RWPE2 (cell line): ENCODE measurements around the gene SMARCA4.

Experiments used
- ATAC-seq: fragments of 200-7000 bp; cut with Tn5 transposase; 3 replicates; pipeline ENCODE4 v1.9.1; 2021; ENCODE audit warnings: low read depth
- DNase-seq: peaks from one replicate; pipeline ENCODE4 v3.0.0-alpha.2; 2020; ENCODE audit warnings: low spot score
- H3K27ac ChIP-seq: fragments of 450-650 bp; 2 replicates; pipeline ENCODE4 v1.5.1; 2017; ENCODE audit warnings: mild to moderate bottlenecking; ENCODE audit not compliant: poor library complexity, severe bottlenecking
- H3K27me3 ChIP-seq: fragments of 250-450 bp; sonication (Bioruptor Pico); 2 replicates; pipeline ENCODE4 v1.5.1; 2021; ENCODE audit warnings: mild to moderate bottlenecking, moderate library complexity; ENCODE audit not compliant: insufficient read depth, poor library complexity, severe bottlenecking
- H3K36me3 ChIP-seq: fragments of 250-450 bp; sonication (Bioruptor Pico); 2 replicates; pipeline ENCODE4 v1.5.1; 2020; ENCODE audit warnings: low read depth, mild to moderate bottlenecking, moderate library complexity
- H3K4me1 ChIP-seq: fragments of 250-450 bp; sonication (Bioruptor Pico); 2 replicates; pipeline ENCODE4 v1.5.1; 2021; ENCODE audit warnings: mild to moderate bottlenecking, moderate library complexity; ENCODE audit not compliant: insufficient read depth, poor library complexity, severe bottlenecking
- H3K4me3 ChIP-seq: fragments of 250-450 bp; sonication (Bioruptor Pico); 2 replicates; pipeline ENCODE4 v1.5.1; 2021; ENCODE audit warnings: mild to moderate bottlenecking, moderate library complexity; ENCODE audit not compliant: severe bottlenecking
- H3K9me3 ChIP-seq: fragments of 250-450 bp; sonication (Bioruptor Pico); 2 replicates; pipeline ENCODE4 v1.5.1; 2021; ENCODE audit warnings: mild to moderate bottlenecking, moderate library complexity; ENCODE audit not compliant: severe bottlenecking
- TF ChIP-seq, protein P1 (sequence below): fragments of 450-650 bp; IDR thresholded peaks from one replicate; pipeline ENCODE4 v1.5.1; 2017; ENCODE audit warnings: mild to moderate bottlenecking, moderate library complexity; ENCODE audit not compliant: poor library complexity, severe bottlenecking

The SMARCA4 gene

GRCh38 chr19:11105014-11105636, 144.3 kb downstream of the SMARCA4 start:
- H3K36me3 ChIP-seq: peaks cover 100% of the 10 kb centered on the region

GRCh38 chr19:11106477-11106876, 145.6 kb downstream of the SMARCA4 start:
- no peak overlapping the region for H3K27ac ChIP-seq
- TF ChIP-seq, protein P1, sequence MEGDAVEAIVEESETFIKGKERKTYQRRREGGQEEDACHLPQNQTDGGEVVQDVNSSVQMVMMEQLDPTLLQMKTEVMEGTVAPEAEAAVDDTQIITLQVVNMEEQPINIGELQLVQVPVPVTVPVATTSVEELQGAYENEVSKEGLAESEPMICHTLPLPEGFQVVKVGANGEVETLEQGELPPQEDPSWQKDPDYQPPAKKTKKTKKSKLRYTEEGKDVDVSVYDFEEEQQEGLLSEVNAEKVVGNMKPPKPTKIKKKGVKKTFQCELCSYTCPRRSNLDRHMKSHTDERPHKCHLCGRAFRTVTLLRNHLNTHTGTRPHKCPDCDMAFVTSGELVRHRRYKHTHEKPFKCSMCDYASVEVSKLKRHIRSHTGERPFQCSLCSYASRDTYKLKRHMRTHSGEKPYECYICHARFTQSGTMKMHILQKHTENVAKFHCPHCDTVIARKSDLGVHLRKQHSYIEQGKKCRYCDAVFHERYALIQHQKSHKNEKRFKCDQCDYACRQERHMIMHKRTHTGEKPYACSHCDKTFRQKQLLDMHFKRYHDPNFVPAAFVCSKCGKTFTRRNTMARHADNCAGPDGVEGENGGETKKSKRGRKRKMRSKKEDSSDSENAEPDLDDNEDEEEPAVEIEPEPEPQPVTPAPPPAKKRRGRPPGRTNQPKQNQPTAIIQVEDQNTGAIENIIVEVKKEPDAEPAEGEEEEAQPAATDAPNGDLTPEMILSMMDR: no peak
- no peaks in the 10 kb centered on the region for H3K9me3 ChIP-seq
- ATAC-seq (no peak), DNase-seq (no peak)
- H3K4me3 ChIP-seq: no peak overlapping the region
- peaks cover 100% of the 10 kb centered on the region for H3K36me3 ChIP-seq
- no peaks in the 10 kb centered on the region for H3K27me3 ChIP-seq
- H3K4me1 ChIP-seq: no peaks in the 10 kb centered on the region

More at GRCh38 chr19:11105014-11105636, 144.3 kb downstream of the SMARCA4 start:
- Histone ChIP-seq H3K4me3 (no peak overlapping the region), H3K27me3 (no peaks in the 10 kb centered on the region), H3K4me1 (no peaks in the 10 kb centered on the region), H3K27ac (no peak overlapping the region), H3K9me3 (no peaks in the 10 kb centered on the region)
- peak; percentile 13; the same call in 2 of the 3 replicates for ATAC-seq
- no peak for DNase-seq
- TF ChIP-seq, protein P1: no peak

DNA sequence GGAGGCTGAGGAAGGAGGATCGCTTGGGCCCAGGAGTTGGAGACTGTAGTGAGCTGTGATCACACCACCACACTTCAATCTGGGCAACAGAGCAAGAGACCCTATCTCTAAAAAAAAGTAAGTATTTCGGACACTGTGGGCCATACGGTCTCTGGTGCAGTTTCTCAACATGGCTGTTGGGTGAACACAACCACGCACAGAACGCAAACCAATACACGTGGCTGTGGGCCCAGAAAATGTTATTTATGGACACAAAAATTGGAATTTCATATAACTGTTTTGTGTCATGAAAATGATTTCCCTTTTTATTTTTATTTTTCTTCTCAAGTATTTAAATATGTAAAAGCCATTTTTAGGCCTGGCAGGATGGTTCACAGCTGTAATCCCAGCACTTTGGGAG, 147.9 kb downstream of the SMARCA4 start:
- ATAC-seq: no peak
- H3K9me3 ChIP-seq: no peaks in the 10 kb centered on the region
- H3K4me3 ChIP-seq: no peak overlapping the region
- no peak for DNase-seq
- no peaks in the 10 kb centered on the region for H3K4me1 ChIP-seq
- H3K27ac ChIP-seq: no peak overlapping the region
- TF ChIP-seq, protein P1: no peak
- peaks cover 100% of the 10 kb centered on the region for H3K36me3 ChIP-seq
- H3K27me3 ChIP-seq: no peaks in the 10 kb centered on the region

DNA sequence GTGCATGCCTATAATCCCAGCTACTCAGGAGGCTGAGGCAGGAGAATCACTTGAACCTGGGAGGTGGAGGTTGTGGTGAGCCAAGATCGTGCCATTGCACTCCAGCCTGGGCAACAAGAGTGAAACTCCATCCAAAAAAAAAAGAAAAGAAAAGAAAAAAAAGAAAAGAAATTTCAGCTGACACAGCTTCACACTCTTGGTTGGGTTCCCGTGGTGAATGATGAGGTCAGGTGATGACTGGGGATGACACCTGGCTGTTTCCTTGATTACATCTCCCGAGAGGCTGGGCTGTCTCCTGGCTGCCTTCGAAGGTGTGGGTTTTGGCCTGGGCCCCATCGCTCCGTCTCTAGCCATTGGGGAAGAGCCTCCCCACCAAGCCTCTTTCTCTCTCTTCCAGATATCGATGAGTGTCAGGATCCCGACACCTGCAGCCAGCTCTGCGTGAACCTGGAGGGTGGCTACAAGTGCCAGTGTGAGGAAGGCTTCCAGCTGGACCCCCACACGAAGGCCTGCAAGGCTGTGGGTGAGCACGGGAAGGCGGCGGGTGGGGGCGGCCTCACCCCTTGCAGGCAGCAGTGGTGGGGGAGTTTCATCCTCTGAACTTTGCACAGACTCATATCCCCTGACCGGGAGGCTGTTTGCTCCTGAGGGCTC, 150.4 kb downstream of the SMARCA4 start:
- Histone ChIP-seq H3K36me3 (peaks cover 100% of the 10 kb centered on the region), H3K27me3 (no peaks in the 10 kb centered on the region), H3K4me3 (no peak overlapping the region), H3K9me3 (no peaks in the 10 kb centered on the region), H3K4me1 (no peaks in the 10 kb centered on the region), H3K27ac (no peak overlapping the region)
- DNase-seq: no peak
- ATAC-seq: peak; percentile 10; the same call in 1 of the 3 replicates
- TF ChIP-seq, protein P1: no peak

- no peaks in the 10 kb centered on the region for H3K4me1 ChIP-seq
- no peak; the same call in 2 of the 3 replicates for ATAC-seq
- no peak overlapping the region for H3K4me3 ChIP-seq
- no peak overlapping the region for H3K27ac ChIP-seq
- DNase-seq: no peak
- H3K36me3 ChIP-seq: peaks cover 100% of the 10 kb centered on the region
- H3K9me3 ChIP-seq: no peaks in the 10 kb centered on the region
- H3K27me3 ChIP-seq: no peaks in the 10 kb centered on the region
- TF ChIP-seq, protein P1: no peak
Measured at GRCh38 chr19:11111771-11112144, 150.9 kb downstream of the SMARCA4 start.
